Activated effector memory CD4-positive, alpha-beta T cell treated with anti-CD3 and anti-CD28 coated beads, Interleukin-2, amount 50 U/mL, for 16 hours (primary cell): ENCODE measurements around the gene FHL1.
"Not testable (repeated sequence)": the region's sequence is repeated elsewhere in the genome, so short reads cannot be mapped to it uniquely, and the experiment has no call there.

ENCODE experiments used
- DNase-seq: peaks from one replicate; pipeline ENCODE4 v3.0.0-alpha.2; 2020

The FHL1 gene

GRCh38 chrX:136147315-136147901, at the start of gene FHL1:
Gene FHL1 (plus strand): TSS chrX:136147533.
- DNase-seq, result peak; percentile 84

DNA sequence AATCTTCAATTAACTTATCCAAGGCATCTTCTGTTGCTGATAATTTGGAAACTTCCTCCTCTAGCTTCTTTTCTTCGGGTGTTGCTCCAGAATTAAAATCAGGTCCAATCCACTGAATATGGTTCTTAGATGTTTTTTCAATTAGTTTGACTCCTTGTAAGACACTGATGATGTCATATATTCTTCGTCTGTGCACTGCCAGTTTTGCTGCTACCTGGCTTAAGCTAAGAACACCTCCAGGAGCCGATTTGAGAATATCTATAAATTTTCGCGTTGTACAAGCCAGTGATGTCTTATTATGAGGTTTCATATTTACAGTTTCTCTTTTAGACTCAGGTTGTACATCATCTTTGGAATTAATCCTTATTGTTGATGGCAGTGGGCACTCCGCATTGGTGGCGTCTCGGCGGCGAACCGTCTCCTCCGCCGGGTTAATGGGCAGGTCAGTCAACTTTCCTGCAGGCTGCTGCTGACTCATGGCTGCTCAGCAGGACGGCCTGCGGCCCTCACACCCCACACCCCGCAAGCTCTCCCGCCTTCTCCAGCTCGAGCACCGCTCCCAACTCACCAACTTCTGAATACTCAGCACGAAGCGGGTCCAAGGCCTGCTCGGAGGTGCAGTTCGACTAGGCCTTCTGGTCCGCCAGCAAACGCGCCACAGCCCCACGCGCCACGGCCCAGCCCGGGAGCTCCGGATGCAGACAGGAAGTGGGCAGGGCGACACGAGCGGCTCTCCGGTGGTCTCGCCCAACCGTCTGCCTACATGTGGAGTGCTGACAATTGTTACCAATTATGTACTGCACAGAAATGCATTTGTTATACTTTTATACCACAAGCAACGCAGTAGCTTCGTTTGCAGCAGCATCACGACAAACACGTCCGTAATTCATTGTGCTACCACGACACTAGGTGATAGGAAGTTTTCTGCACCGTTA, 49.2 kb upstream of the FHL1 start:
- no peak for DNase-seq

GRCh38 chrX:136104936-136105335, 42.4 kb upstream of the FHL1 start:
- no peak for DNase-seq

DNA sequence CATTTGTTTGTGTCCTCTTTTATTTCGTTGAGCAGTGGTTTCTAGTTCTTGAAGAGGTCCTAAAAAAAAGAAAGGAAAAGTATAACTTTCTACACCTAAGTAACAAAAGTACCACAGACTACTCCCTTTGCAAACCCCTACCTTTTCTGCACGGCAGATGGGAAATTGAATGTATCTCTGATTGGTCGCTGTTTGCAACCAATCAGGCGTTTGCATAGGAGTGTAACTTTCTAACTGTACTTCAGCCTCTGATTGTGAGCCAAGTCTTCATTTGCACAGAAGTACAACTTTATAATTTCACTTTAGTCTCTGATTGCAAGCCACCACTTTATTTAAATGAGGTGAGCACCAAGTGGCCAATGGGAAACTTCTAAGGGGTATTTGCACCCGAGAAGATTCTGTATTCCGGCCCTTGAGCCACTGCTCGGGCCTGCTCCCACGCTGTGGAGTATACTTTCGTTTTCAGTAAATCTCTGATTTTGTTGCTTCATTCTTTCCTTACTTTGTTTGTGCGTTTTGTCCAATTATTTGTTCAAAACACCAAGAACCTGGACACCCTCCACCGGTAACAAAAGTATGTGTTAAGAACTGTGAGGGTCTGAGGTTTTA, 40.3 kb upstream of the FHL1 start:
- DNase-seq, result no peak

- DNase-seq, result not testable (repeated sequence)
These were observed 38.4 kb upstream of the FHL1 start for GRCh38 chrX:136108905-136109304.

- no peak for DNase-seq
These were observed 35.0 kb upstream of the FHL1 start for GRCh38 chrX:136112286-136112685.

- DNase-seq, result no peak
These were observed 34.6 kb upstream of the FHL1 start for GRCh38 chrX:136112778-136113177.

- no peak for DNase-seq
These were observed 32.0 kb upstream of the FHL1 start for GRCh38 chrX:136115126-136115903.

DNA sequence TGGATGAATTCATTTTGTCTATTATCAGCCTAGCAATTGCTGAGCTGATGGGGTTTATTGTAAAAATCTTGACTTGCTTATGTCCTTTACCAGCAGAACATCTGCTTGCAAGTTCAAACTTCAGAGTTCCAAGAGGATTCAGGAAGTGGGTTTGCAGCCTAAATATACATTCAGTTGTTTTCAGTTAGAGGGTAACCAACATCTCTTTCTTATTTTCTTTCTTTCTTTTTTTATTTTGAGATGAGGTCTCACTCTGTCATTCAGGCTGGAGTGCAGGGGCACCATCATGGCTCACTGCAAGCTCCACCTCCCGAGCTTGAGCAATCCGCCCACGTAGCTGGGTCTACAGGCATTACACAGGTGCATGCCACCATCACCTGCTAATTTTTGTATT, 31.4 kb upstream of the FHL1 start:
- DNase-seq, result no peak

DNA sequence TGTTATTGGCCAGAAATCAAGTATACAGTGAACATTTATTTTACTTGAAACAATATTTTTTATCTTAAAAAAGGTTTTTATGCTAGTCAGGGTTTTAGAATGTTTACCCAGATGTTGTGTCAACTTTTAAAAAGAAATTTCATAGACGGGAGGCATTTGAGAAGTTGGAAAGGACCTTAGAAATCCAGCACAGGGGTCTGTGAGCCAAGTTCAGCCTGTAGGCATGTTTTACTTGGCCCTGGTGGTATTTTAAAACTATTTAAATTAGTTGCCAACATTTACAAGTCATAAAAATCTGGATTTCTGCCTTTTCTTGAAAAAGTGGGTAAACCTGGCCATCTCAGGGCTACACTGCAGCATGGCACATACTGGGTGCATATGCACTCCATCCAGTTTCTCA, 25.5 kb upstream of the FHL1 start:
- DNase-seq, result no peak

DNA sequence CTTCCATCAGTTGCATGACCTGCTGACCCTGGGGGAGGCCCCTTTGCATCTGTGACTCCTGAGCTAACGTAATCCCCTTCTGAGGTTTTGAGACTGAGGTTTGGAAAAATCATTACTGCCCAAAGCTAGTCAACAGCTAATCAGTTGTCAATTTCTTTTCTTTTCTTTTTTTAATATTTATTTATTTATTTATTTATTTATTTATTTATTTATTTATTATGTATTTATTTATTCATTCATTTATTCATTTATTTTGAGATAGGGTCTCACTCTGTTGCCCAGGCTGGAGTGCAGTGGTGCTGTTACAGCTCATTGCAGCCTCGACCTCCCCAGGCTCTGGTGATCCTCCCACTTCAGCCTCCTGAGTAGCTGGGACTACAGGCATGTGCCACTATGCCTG, 25.1 kb upstream of the FHL1 start:
- DNase-seq, result no peak

DNA sequence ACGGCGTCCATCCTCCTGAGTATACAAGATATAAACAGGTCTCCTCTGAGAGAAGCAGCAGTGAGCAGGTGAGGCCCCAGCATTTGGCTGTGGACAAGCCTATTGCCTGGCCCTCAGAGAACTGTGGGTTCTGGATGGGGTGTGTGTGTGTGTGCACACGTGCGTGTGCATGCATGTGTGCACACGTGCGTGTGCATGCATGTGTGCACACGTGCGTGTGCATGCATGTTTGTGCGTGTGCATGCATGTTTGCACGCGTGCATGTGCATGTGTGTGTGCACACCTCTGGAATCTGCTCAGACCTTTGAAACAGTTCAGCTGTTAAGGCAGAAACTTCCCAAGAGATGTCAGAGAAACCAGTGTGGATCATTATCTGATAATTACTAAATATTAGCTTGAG, 22.2 kb upstream of the FHL1 start:
- DNase-seq, result no peak

DNA sequence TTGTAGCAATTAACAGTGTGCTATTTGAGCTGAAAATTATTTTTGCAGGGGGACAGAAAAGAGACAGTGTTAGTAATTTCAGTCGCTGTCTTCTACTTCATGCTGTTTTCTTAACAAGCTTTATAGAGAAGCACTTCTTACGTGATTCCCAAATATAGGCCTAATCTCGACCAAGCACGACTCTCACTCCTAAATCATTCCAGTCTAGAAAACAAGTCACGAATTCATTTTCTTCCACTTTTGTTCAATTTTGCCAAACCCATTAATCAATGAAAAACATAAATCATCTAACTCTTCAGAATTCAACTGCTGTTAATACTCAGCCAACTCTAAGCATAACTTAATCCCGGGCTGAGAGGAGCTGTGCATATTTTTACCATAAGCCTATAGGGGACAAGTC, 21.0 kb upstream of the FHL1 start:
- no peak for DNase-seq

DNA sequence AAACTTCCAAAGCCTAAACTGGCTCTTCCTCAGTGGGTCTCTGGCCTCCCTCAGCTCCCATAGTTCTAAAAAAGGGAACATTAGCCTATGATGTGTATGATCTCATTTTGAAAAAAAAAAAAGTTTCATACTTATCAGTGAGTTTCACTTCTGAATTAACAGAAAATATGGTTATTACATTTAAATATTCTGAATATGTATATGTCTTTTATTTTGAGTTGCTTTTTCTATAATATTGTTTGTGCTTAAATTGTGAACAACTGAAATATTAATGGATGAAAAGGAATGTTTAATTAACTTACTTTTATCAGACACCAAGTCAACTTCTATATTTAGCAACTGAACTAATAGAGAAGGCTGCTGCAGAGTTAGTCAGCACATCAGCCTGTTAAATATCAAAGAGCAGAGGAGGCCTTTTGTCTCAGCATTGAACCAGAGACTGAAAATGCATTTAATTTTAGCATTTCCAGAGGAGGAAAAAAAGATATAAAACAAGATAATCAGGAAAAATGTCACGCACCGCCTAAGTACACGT, 20.4 kb upstream of the FHL1 start:
- DNase-seq, result no peak

- DNase-seq, result no peak
These were observed 18.6 kb upstream of the FHL1 start for GRCh38 chrX:136128743-136129142.

GRCh38 chrX:136130931-136131833, 16.2 kb upstream of the FHL1 start:
- no peak for DNase-seq

DNA sequence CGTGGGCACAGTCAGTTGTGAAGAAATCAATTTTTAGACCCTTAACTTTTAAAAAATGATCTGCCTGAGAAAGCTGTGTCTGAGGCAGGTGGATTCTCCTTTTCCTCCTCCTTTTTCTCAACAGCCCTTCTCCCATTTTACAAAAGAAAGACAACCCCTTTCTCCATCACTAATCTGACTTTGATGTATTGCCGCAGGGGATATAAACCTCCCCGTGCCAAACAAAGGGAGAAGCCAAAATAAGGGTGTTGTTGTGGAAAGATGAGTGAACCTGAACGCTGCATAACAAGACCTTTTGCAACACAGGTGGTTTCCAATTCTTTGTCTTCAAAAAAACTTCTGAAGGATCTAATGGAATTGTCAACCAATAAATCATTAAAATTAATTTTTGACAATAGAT, 8.4 kb upstream of the FHL1 start:
- no peak for DNase-seq

- no peak for DNase-seq
These were observed 5.8 kb upstream of the FHL1 start for GRCh38 chrX:136141569-136141968.

GRCh38 chrX:136142592-136142991, 4.7 kb upstream of the FHL1 start:
- DNase-seq, result no peak

DNA sequence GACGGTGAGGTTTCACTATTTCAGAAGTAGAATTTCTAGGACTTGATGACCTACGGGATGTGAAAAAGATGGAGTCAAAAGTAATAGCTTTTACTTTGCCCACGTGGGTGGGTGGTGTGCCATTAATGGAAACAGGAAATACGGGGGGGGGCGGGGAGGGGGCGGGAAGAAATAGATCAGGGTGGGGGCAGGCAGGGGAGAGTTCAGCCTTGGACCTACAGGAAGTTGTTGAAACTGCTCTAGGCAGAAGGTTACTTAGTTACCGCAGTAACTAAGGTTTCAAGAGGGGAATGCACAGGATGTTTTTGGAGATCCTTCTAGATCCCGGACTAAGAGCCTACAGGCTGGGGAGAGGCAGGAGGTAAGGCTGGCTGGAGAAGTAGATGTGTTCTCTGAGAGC, 3.6 kb upstream of the FHL1 start:
- no peak for DNase-seq

DNA sequence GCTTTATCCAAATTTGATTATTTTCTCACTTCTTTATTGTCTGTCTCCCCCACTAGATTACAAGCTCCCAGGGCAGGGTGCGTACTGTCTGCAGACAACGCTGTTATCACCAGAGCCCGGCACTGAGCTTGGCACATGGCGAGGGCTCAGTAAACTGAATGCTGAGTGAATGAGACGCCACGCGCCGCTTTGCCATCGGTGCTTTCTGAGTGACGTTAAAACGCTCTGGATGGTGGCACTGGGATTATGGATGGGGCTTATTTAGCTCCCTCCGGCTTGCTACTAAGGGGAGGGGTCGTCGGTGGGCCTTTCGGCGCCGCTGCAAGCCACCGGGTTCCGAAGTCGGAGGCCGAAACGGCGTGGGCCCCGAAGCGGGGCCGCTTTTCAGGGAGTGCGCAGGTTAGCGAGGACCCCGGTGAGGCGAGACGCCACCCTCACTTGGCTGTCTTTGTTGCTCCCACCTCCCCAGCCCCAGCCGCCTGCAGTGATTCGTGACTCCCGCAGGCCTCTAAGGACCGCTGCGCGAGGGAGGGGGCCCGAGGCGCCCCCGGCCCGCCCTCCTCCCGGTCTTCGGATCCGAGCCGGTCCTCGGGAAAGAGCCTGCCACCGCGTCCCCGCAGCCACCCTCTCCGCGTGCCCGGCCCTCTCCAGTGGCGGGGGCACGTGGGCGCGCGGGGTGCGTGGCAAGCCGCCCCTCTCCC, 569 bp upstream of the FHL1 start:
- peak; percentile 66 for DNase-seq
